ENCODE results near the gene PHACTR1. TPM values are rescaled to one million over a fixed set of nuclear protein-coding genes. Genes with fewer than 3 reads are reported as not detected.

PHACTR1 gene
- total RNA-seq, 1 experiment from 2014 or later, result 2.6 TPM

- ChIA-PET POLR2A (ENCODE audit: low non-redundant PET) (no interaction called here), CTCF (no interaction called here)
- Histone ChIP-seq H3K27me3 (replicated peaks; ENCODE audit: insufficient read depth, low read depth, low read length, poor library complexity) (no peaks in the 10 kb centered on the region), H3K4me1 (ENCODE audit: insufficient read depth, low read length, poor library complexity, severe bottlenecking) (no peaks in the 10 kb centered on the region), H3K4me3 (ENCODE audit: low read depth, low read length, poor library complexity, severe bottlenecking) (no peak overlapping the region), H3K27ac (ENCODE audit: low read depth, low read length, poor library complexity, severe bottlenecking) (no peak overlapping the region), H3K9me3 (ENCODE audit: low read depth, low read length, poor library complexity, severe bottlenecking) (no peaks in the 10 kb centered on the region), H3K36me3 (ENCODE audit: insufficient read depth, low read length, poor library complexity, severe bottlenecking) (peaks cover 12% of the 10 kb centered on the region)
- TF ChIP-seq CTCF (conservative IDR thresholded peaks at IDR 0.05; ENCODE audit: low read depth, low read length) (no peak), EZH2 (IDR thresholded peaks at IDR 0.05; ENCODE audit: borderline replicate concordance, low read depth, low read length, poor library complexity, severe bottlenecking) (no peak)
- peak; percentile 11 for DNase-seq (ENCODE audit: low spot score)
- intact Hi-C loops (cut with micrococcal nuclease; ENCODE audit: unreplicated experiment), result no loop called here
- BruUV-seq (replicated peaks), result no TSS peak
Observed at GRCh38 chr6:13294499-13295069, 578.0 kb downstream of the PHACTR1 start.

- Histone ChIP-seq H3K36me3 (ENCODE audit: insufficient read depth, low read length, poor library complexity, severe bottlenecking) (peaks cover 7% of the 10 kb centered on the region), H3K27ac (ENCODE audit: low read depth, low read length, poor library complexity, severe bottlenecking) (no peak overlapping the region), H3K4me1 (ENCODE audit: insufficient read depth, low read length, poor library complexity, severe bottlenecking) (no peaks in the 10 kb centered on the region), H3K27me3 (replicated peaks; ENCODE audit: insufficient read depth, low read depth, low read length, poor library complexity) (no peaks in the 10 kb centered on the region), H3K9me3 (ENCODE audit: low read depth, low read length, poor library complexity, severe bottlenecking) (no peaks in the 10 kb centered on the region), H3K4me3 (ENCODE audit: low read depth, low read length, poor library complexity, severe bottlenecking) (no peak overlapping the region)
- ChIA-PET CTCF (no interaction called here), POLR2A (ENCODE audit: low non-redundant PET) (no interaction called here)
- DNase-seq (ENCODE audit: low spot score), result no peak
- BruUV-seq (replicated peaks), result no TSS peak
- intact Hi-C loops (cut with micrococcal nuclease; ENCODE audit: unreplicated experiment), result no loop called here
- TF ChIP-seq CTCF (conservative IDR thresholded peaks at IDR 0.05; ENCODE audit: low read depth, low read length), result no peak
- no peak for TF ChIP-seq EZH2 (IDR thresholded peaks at IDR 0.05; ENCODE audit: borderline replicate concordance, low read depth, low read length, poor library complexity, severe bottlenecking)
Observed at GRCh38 chr6:13295576-13295975, 579.0 kb downstream of the PHACTR1 start.

GRCh38 chr6:13296536-13296997 lies 580.0 kb downstream of the PHACTR1 start:
- intact Hi-C loops (cut with micrococcal nuclease; ENCODE audit: unreplicated experiment), result no loop called here
- CTCF ChIA-PET, result interaction anchor here (1.1 kb wide), 1 partner anchor 385 kb away, joined by 4 read pairs; no protein-coding TSS in a partner anchor
- DNase-seq (ENCODE audit: low spot score), result no peak
- POLR2A ChIA-PET (ENCODE audit: low non-redundant PET), result no interaction called here
- H3K27me3 ChIP-seq (replicated peaks; ENCODE audit: insufficient read depth, low read depth, low read length, poor library complexity), result no peaks in the 10 kb centered on the region
- H3K27ac ChIP-seq (ENCODE audit: low read depth, low read length, poor library complexity, severe bottlenecking), result no peak overlapping the region
- H3K4me1 ChIP-seq (ENCODE audit: insufficient read depth, low read length, poor library complexity, severe bottlenecking), result no peaks in the 10 kb centered on the region
- no peak overlapping the region for H3K4me3 ChIP-seq (ENCODE audit: low read depth, low read length, poor library complexity, severe bottlenecking)
- no peaks in the 10 kb centered on the region for H3K9me3 ChIP-seq (ENCODE audit: low read depth, low read length, poor library complexity, severe bottlenecking)
- BruUV-seq (replicated peaks), result no TSS peak
- peaks cover 7% of the 10 kb centered on the region for H3K36me3 ChIP-seq (ENCODE audit: insufficient read depth, low read length, poor library complexity, severe bottlenecking)
- TF ChIP-seq EZH2 (IDR thresholded peaks at IDR 0.05; ENCODE audit: borderline replicate concordance, low read depth, low read length, poor library complexity, severe bottlenecking) (no peak), CTCF (conservative IDR thresholded peaks at IDR 0.05; ENCODE audit: low read depth, low read length) (no peak)
